Fibroblast of lung (primary cell): Measurements from ENCODE around the gene CERS5.

Source experiments
- EZH2 ChIP-seq: IDR thresholded peaks from 2 replicates; pipeline ENCODE4 v1.5.1; 2012; ENCODE audit warnings: low read length, control low read depth, mild to moderate bottlenecking; ENCODE audit errors: missing control alignments
- TF ChIP-seq, protein P1 (sequence below), 2 donors: IDR thresholded peaks in 1 of 2; conservative IDR thresholded peaks in 1 of 2; 1 replicate in 1 of 2; 2 replicates in 1 of 2; pipeline ENCODE4 v1.5.1; 2011 to 2012; ENCODE audit warnings: low read length in 2 of 2, control low read depth in 1 of 2, inconsistent platforms in 1 of 2, low read depth in 1 of 2, mild to moderate bottlenecking in 1 of 2

DNA sequence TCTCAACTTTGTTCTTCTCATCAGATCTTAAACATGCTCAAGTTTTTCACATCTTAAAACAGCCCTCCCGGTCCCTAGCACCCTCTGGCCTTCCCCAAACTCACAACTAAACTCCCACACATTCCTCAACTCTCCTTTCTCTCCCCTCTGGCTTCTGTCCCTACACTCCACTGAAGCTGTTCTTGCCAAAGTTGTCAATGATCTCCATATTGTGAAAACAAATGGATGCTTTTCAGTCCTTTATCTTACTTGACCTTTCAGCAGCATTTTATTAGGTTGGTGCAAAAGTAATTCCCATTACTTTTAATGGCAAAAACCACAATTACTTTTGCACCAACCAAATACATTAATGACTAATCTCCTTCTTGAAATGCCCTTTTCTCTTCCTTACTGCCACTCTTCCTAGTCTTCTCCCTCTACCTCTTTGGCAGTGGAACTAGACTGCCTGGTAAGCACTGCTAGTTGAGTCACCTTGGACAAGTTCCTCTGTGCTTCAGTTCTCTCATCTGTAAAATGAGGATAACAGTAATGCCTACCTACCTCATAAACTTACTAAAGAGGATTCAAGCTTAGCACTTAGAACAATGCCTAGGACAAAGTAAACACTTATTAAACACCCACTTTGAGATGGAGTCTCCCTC, 16.0 kb downstream of the CERS5 start:
- TF ChIP-seq, protein P1, sequence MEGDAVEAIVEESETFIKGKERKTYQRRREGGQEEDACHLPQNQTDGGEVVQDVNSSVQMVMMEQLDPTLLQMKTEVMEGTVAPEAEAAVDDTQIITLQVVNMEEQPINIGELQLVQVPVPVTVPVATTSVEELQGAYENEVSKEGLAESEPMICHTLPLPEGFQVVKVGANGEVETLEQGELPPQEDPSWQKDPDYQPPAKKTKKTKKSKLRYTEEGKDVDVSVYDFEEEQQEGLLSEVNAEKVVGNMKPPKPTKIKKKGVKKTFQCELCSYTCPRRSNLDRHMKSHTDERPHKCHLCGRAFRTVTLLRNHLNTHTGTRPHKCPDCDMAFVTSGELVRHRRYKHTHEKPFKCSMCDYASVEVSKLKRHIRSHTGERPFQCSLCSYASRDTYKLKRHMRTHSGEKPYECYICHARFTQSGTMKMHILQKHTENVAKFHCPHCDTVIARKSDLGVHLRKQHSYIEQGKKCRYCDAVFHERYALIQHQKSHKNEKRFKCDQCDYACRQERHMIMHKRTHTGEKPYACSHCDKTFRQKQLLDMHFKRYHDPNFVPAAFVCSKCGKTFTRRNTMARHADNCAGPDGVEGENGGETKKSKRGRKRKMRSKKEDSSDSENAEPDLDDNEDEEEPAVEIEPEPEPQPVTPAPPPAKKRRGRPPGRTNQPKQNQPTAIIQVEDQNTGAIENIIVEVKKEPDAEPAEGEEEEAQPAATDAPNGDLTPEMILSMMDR (conservative IDR thresholded peaks at IDR 0.05 in 1 of 2, IDR thresholded peaks at IDR 0.05 in 1 of 2; ENCODE audit: low read depth in 1 of 2, low read length in 2 of 2): no peak
- no peak for TF ChIP-seq EZH2
